Measurements from ENCODE around the gene ZMAT1. TPM values are rescaled to one million over a fixed set of nuclear protein-coding genes. Genes with fewer than 3 reads are reported as not detected.
"Not testable (repeated sequence)": the region's sequence is repeated elsewhere in the genome, so short reads cannot be mapped to it uniquely, and the experiment has no call there.

Gene ZMAT1
- total RNA-seq (2014; rRNA removed; shearing (Covaris generic)) (not detected in 2 replicates), total RNA-seq (2022) (not detected in 2 replicates), Bru-seq, nascent RNA (not detected), BruChase-seq, experiment 1, labeled RNA remaining after a 6-hour chase (not detected), BruChase-seq, experiment 2, labeled RNA remaining after a 2-hour chase (not detected)
- long read RNA-seq = 0 reads

DNA sequence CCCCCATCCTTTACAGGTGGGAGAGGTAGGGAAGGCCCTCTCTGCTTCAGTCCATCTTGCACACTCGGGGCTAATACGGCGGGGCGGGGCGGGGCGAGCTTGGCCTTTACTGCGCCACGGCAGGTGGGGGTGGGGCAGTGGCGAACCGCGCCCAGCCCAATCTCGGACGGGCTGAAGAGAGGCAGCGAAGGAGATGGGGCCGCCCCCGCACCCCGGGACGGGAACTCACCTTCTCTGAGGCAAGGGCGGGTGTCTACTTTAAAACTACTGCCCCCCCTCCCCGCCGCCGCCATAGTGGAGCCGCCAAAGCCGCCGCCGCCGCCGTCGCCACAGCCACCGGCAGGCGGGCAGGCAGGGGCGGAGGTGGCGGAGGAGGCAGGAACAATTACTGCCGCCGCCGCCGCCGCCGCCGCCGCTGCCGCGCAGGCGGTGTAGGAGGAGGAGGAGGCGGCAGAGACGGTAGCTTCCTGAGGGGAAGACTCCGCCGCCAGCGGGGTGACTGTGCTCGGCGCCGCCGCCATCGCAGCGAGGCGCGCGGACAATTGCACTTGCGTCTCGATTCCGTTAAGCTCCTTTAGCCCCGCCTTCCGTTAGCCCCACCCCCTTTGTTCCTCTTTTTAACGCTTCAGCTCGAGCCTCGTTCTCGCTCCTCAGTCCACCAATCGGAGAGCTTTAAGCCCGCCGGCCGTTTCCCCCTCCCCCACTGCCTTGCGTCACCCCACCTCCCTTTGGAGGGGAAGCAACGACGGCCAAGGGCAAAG lies at the start of gene ZMAT1:
Gene ZMAT1, minus strand, starts transcription at position 540 of the 761 bp plus-strand sequence. Its CDS starts 19 bp downstream, at position 521.
- ChIA-PET POLR2A (no interaction called here), CTCF (ENCODE audit: unreplicated experiment) (no interaction called here)
- H3K36me3 ChIP-seq (ENCODE audit: insufficient read depth, low read length) = no peaks in the 10 kb centered on the region
- H3K4me1 ChIP-seq (ENCODE audit: insufficient read depth, low read length, poor library complexity, severe bottlenecking) = no peaks in the 10 kb centered on the region
- TF ChIP-seq EZH2phosphoT487 (IDR thresholded peaks at IDR 0.05; ENCODE audit: borderline replicate concordance, low read depth, low read length) = no peak
- TF ChIP-seq, protein P1, sequence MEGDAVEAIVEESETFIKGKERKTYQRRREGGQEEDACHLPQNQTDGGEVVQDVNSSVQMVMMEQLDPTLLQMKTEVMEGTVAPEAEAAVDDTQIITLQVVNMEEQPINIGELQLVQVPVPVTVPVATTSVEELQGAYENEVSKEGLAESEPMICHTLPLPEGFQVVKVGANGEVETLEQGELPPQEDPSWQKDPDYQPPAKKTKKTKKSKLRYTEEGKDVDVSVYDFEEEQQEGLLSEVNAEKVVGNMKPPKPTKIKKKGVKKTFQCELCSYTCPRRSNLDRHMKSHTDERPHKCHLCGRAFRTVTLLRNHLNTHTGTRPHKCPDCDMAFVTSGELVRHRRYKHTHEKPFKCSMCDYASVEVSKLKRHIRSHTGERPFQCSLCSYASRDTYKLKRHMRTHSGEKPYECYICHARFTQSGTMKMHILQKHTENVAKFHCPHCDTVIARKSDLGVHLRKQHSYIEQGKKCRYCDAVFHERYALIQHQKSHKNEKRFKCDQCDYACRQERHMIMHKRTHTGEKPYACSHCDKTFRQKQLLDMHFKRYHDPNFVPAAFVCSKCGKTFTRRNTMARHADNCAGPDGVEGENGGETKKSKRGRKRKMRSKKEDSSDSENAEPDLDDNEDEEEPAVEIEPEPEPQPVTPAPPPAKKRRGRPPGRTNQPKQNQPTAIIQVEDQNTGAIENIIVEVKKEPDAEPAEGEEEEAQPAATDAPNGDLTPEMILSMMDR (conservative IDR thresholded peaks at IDR 0.05; ENCODE audit: low read length) = no peak
- no TSS peak for BruUV-seq (replicated peaks)
- no peak for DNase-seq (ENCODE audit: low spot score)
- no peaks in the 10 kb centered on the region for H4K20me1 ChIP-seq (ENCODE audit: insufficient read depth, low read length)
- no peak within 1 kb of the TSS for H3K4me3 ChIP-seq (ENCODE audit: low read depth, low read length, poor library complexity, severe bottlenecking)
- H3K4me2 ChIP-seq (ENCODE audit: low read length) = no peak within 1 kb of the TSS; the same call in 1 of the 2 replicates
- H3K79me2 ChIP-seq (ENCODE audit: insufficient read depth, low read depth, low read length) = no peaks in the 10 kb centered on the region
- no peak within 1 kb of the TSS for H3K27ac ChIP-seq (ENCODE audit: low read depth, low read length, poor library complexity, severe bottlenecking)
- no peaks in the 10 kb centered on the region for H3K9me2 ChIP-seq (ENCODE audit: insufficient read depth, low read length)
- H2AFZ ChIP-seq (ENCODE audit: low read length) = no peak within 1 kb of the TSS
- H3K9me3 ChIP-seq (ENCODE audit: low read length) = no peaks in the 10 kb centered on the region
- intact Hi-C loops (cut with micrococcal nuclease; ENCODE audit: unreplicated experiment) = no loop called here

DNA sequence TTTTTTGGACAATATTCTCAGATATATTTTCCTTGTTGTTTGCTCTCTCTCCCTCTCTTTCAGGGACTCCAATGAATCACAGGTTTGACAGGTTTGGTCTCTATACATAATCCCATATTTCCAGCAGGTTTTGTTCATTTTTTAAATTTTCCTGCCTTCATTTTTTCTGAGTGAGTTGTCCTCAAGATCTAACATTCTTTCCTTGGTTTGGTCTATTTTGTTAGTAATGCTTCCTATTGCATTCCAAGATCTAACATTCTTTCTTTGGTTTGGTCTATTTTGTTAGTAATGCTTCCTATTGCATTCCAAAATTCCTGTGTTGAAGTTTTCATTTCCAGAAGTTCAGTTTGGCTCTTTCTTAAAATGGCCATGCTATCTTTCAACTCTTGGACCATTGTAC lies 45.3 kb upstream of the ZMAT1 start:
- no TSS peak for BruUV-seq (replicated peaks)
- POLR2A ChIA-PET = no interaction called here
- no peaks in the 10 kb centered on the region for H3K9me3 ChIP-seq (ENCODE audit: low read length)
- intact Hi-C loops (cut with micrococcal nuclease; ENCODE audit: unreplicated experiment) = no loop called here
- H4K20me1 ChIP-seq (ENCODE audit: insufficient read depth, low read length) = no peaks in the 10 kb centered on the region
- CTCF ChIA-PET (ENCODE audit: unreplicated experiment) = no interaction called here
- H3K9me2 ChIP-seq (ENCODE audit: insufficient read depth, low read length) = no peaks in the 10 kb centered on the region
- no peaks in the 10 kb centered on the region for H3K4me1 ChIP-seq (ENCODE audit: insufficient read depth, low read length, poor library complexity, severe bottlenecking)
- TF ChIP-seq, protein P1 (conservative IDR thresholded peaks at IDR 0.05; ENCODE audit: low read length) = no peak
- no peak for TF ChIP-seq EZH2phosphoT487 (IDR thresholded peaks at IDR 0.05; ENCODE audit: borderline replicate concordance, low read depth, low read length)
- H3K79me2 ChIP-seq (ENCODE audit: insufficient read depth, low read depth, low read length) = no peaks in the 10 kb centered on the region
- H3K36me3 ChIP-seq (ENCODE audit: insufficient read depth, low read length) = no peaks in the 10 kb centered on the region
- DNase-seq (ENCODE audit: low spot score) = no peak
- no peak overlapping the region for H3K4me3 ChIP-seq (ENCODE audit: low read depth, low read length, poor library complexity, severe bottlenecking)
- no peak overlapping the region for H3K27ac ChIP-seq (ENCODE audit: low read depth, low read length, poor library complexity, severe bottlenecking)
- no peak overlapping the region for H3K4me2 ChIP-seq (ENCODE audit: low read length)
- no peak overlapping the region for H2AFZ ChIP-seq (ENCODE audit: low read length)

DNA sequence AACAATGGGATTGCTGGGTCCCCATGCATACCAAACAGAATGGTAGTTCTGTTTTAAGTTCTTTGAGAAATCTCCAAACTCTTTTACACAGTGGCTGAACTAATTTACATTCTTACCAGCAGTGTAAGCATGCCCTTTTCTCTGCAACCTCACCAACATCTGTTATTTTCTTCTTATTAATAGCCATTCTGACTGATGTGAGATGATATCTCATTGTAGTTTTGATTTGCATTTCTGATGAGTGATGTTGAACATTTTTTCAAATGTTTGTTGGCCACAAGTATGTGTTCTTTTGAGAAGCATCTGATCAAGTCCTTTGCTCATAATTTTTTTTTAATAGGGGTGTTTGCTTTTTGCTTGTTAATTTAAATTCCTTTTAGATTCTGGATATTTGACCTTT lies 41.2 kb upstream of the ZMAT1 start:
- H3K4me2 ChIP-seq (ENCODE audit: low read length) = no peak overlapping the region
- H3K4me1 ChIP-seq (ENCODE audit: insufficient read depth, low read length, poor library complexity, severe bottlenecking) = no peaks in the 10 kb centered on the region
- no peaks in the 10 kb centered on the region for H4K20me1 ChIP-seq (ENCODE audit: insufficient read depth, low read length)
- CTCF ChIA-PET (ENCODE audit: unreplicated experiment) = no interaction called here
- no peaks in the 10 kb centered on the region for H3K79me2 ChIP-seq (ENCODE audit: insufficient read depth, low read depth, low read length)
- no peak overlapping the region for H3K27ac ChIP-seq (ENCODE audit: low read depth, low read length, poor library complexity, severe bottlenecking)
- no peak overlapping the region for H2AFZ ChIP-seq (ENCODE audit: low read length)
- H3K9me2 ChIP-seq (ENCODE audit: insufficient read depth, low read length) = no peaks in the 10 kb centered on the region
- intact Hi-C loops (cut with micrococcal nuclease; ENCODE audit: unreplicated experiment) = no loop called here
- DNase-seq (ENCODE audit: low spot score) = no peak
- H3K4me3 ChIP-seq (ENCODE audit: low read depth, low read length, poor library complexity, severe bottlenecking) = no peak overlapping the region
- TF ChIP-seq EZH2phosphoT487 (IDR thresholded peaks at IDR 0.05; ENCODE audit: borderline replicate concordance, low read depth, low read length) = no peak
- TF ChIP-seq, protein P1 (conservative IDR thresholded peaks at IDR 0.05; ENCODE audit: low read length) = no peak
- H3K9me3 ChIP-seq (ENCODE audit: low read length) = no peaks in the 10 kb centered on the region
- POLR2A ChIA-PET = interaction anchor here (0.9 kb wide), 1 partner anchor 41 kb away, joined by 3 read pairs; no protein-coding TSS in a partner anchor
- BruUV-seq (replicated peaks) = no TSS peak
- no peaks in the 10 kb centered on the region for H3K36me3 ChIP-seq (ENCODE audit: insufficient read depth, low read length)

DNA sequence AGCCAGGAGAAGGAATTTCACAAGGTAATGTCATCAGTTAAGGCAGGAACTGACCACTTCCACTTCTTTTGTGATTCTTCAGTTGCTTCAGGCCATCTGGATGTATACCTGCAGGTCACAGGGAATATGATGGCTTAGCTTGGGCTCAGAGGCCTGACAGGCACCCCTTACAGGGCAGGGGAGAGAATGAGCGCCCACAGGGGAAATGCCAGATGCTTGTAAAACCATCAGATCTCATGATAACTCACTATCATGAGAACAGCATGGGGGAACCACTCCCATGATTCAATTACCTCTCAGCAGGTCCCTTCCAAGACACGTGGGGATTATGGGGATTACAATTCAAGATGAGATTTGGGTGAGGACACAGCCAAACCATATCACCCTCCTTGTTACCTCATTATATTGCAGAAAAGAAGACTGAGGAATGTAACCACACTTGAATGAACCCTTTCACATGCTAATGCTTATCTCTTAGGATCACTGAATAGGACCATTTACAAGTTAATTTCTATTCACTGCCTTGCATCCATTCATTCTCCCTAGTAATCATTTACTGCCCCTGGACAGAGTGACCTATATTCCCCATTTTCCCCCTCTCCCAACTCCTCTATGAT lies 33.2 kb upstream of the ZMAT1 start:
- POLR2A ChIA-PET; intact Hi-C loops (cut with micrococcal nuclease; ENCODE audit: unreplicated experiment); H4K20me1 ChIP-seq (ENCODE audit: insufficient read depth, low read length); BruUV-seq (replicated peaks); H3K79me2 ChIP-seq (ENCODE audit: insufficient read depth, low read depth, low read length); CTCF ChIA-PET (ENCODE audit: unreplicated experiment); DNase-seq (ENCODE audit: low spot score); H3K36me3 ChIP-seq (ENCODE audit: insufficient read depth, low read length); H3K9me3 ChIP-seq (ENCODE audit: low read length); H3K4me2 ChIP-seq (ENCODE audit: low read length); H2AFZ ChIP-seq (ENCODE audit: low read length); H3K9me2 ChIP-seq (ENCODE audit: insufficient read depth, low read length); H3K4me1 ChIP-seq (ENCODE audit: insufficient read depth, low read length, poor library complexity, severe bottlenecking); H3K27ac ChIP-seq (ENCODE audit: low read depth, low read length, poor library complexity, severe bottlenecking); H3K4me3 ChIP-seq (ENCODE audit: low read depth, low read length, poor library complexity, severe bottlenecking): not testable (repeated sequence)

Data from OCI-LY7 (cell line).